ENCODE measurements around the gene MUC5AC.
"Not testable (repeated sequence)": the region's sequence is repeated elsewhere in the genome, so short reads cannot be mapped to it uniquely, and the experiment has no call there.

The MUC5AC gene

DNA sequence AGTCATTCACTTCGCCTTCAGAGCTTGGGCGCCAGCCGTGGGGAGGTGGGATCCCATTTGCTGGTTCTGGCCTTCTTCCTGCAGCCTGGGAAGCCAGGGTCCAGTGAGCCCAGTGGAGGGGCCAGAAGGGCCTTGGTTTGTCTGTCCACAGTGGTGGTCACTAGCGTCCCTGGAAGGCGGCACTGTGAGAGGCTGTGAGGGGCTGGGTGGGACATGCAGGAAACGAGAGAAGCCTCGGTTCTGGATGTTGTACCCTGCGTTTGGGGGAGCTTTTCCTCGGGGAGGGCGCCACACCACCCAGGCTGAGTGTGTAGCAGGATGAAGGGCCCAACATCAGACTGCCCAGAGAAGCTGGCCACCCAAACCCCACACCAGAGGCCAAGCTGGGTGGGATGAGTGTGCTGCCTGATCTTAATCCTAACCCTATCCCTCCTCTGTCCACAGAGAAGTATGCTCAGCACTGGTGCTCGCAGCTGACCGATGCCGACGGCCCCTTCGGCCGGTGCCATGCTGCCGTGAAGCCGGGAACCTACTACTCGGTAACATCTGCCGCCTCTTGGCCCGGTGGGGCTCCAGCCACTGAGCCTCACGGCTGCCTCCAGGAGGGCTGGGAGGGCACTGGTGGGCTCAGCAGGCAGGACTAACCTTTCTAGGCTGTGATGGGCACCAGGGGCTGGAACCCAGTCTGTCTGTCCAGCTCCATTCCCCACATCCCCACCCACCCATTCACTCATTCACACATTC lies 14.4 kb downstream of the MUC5AC start:
- no peak overlapping the region for H3K4me3 ChIP-seq (ENCODE audit: low read depth, low read length)
- TF ChIP-seq CTCF (IDR thresholded peaks at IDR 0.05; ENCODE audit: low read depth, low read length, missing control alignments) = no peak
- no peak for DNase-seq (ENCODE audit: low read depth)

DNA sequence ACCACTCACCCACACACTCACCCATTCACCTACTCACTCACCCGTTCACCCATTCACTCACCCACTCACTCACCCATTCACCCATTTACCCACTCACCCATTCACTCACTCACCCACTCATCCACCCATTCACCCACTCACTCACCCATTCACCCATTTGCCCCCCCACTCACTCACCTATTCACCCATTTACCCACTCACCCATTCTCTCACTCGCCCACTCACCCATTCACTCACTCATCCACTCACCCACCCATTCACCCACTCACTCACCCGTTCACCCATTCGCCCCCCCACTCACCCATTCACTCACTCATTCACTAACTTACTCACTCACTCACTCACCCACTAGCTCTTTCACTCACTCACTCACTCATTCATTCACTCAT lies 15.0 kb downstream of the MUC5AC start:
- no peak overlapping the region for H3K4me3 ChIP-seq (ENCODE audit: low read depth, low read length)
- no peak for TF ChIP-seq CTCF (IDR thresholded peaks at IDR 0.05; ENCODE audit: low read depth, low read length, missing control alignments)
- no peak for DNase-seq (ENCODE audit: low read depth)

DNA sequence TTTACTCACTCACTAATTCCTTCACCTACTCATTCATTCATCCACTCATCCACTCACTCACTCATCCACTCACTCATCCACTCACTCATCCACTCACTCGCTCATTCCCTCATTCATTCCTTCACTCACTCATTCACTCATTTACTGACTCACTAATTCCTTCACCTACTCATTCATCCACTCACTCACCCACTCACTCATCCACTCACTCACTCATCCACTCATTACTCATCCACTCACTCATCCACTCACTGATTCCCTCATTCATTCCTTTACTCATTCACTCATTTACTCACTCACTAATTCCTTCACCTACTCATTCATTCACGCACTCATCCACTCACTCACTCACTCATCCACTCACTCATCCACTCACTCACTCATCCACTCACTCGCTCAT lies 15.6 kb downstream of the MUC5AC start:
- DNase-seq (ENCODE audit: low read depth); H3K4me3 ChIP-seq (ENCODE audit: low read depth, low read length): not testable (repeated sequence)

- TF ChIP-seq CTCF (IDR thresholded peaks at IDR 0.05; ENCODE audit: low read depth, low read length, missing control alignments) = no peak
- H3K4me3 ChIP-seq (ENCODE audit: low read depth, low read length) = no peak overlapping the region
- no peak for DNase-seq (ENCODE audit: low read depth)
These were observed 17.0 kb downstream of the MUC5AC start for GRCh38 chr11:1174441-1175370.

GRCh38 chr11:1175461-1176223 lies 17.9 kb downstream of the MUC5AC start:
- no peak for DNase-seq (ENCODE audit: low read depth)
- no peak overlapping the region for H3K4me3 ChIP-seq (ENCODE audit: low read depth, low read length)
- no peak for TF ChIP-seq CTCF (IDR thresholded peaks at IDR 0.05; ENCODE audit: low read depth, low read length, missing control alignments)

GRCh38 chr11:1176224-1177019 lies 18.7 kb downstream of the MUC5AC start:
- no peak for TF ChIP-seq CTCF (IDR thresholded peaks at IDR 0.05; ENCODE audit: low read depth, low read length, missing control alignments)
- no peak for DNase-seq (ENCODE audit: low read depth)
- H3K4me3 ChIP-seq (ENCODE audit: low read depth, low read length) = no peak overlapping the region
